ENCODE data around the gene ACP2.

DNA sequence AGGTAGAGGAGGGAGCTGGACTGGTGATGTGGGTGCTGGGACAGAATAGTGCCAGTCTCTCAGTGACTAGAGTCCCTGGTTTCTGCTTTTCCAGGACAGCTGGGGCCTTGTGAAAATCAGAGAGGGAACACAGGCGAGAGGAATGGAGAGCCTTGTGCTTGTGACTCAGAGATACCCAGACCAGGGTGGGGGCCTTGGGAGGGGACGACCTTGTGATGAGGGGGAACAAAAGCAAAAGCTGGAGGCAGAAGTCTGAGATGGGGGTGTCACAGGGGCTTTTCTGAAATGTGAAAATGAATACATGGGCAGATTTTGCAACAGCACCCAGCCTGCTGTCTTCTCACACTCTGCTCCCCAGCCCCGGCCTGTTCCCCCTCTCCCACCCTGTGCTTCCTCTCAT lies 5.8 kb upstream of the ACP2 start:
- no peak for TF ChIP-seq RAD21 (conservative IDR thresholded peaks at IDR 0.05 in 1 of 2, IDR thresholded peaks at IDR 0.05 in 1 of 2)
- no peak for TF ChIP-seq JUN (IDR thresholded peaks at IDR 0.05)
- TF ChIP-seq CTCF (IDR thresholded peaks at IDR 0.05) = no peak
- no peak for TF ChIP-seq CHD2 (IDR thresholded peaks at IDR 0.05; ENCODE audit: low read length, partially characterized antibody)
- TF ChIP-seq NFE2L2 (conservative IDR thresholded peaks at IDR 0.05; ENCODE audit: low read length) = no peak
- no peak for TF ChIP-seq FOSL2 (IDR thresholded peaks at IDR 0.05)
- no peak for TF ChIP-seq FOSL2 (CRISPR knock-in tag; IDR thresholded peaks at IDR 0.05)
- no peak for TF ChIP-seq RNF2 (IDR thresholded peaks at IDR 0.05; ENCODE audit: borderline replicate concordance, low read depth)
- no peak for TF ChIP-seq REST (IDR thresholded peaks at IDR 0.05)
- no peak for TF ChIP-seq CHD4 (IDR thresholded peaks at IDR 0.05; ENCODE audit: borderline replicate concordance)
- no peak for TF ChIP-seq RFX5 (IDR thresholded peaks at IDR 0.05)
- TF ChIP-seq, protein P1, sequence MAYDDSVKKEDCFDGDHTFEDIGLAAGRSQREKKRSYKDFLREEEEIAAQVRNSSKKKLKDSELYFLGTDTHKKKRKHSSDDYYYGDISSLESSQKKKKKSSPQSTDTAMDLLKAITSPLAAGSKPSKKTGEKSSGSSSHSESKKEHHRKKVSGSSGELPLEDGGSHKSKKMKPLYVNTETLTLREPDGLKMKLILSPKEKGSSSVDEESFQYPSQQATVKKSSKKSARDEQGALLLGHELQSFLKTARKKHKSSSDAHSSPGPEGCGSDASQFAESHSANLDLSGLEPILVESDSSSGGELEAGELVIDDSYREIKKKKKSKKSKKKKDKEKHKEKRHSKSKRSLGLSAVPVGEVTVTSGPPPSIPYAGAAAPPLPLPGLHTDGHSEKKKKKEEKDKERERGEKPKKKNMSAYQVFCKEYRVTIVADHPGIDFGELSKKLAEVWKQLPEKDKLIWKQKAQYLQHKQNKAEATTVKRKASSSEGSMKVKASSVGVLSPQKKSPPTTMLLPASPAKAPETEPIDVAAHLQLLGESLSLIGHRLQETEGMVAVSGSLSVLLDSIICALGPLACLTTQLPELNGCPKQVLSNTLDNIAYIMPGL (CRISPR knock-in tag; IDR thresholded peaks at IDR 0.05; ENCODE audit: borderline replicate concordance) = no peak
- TF ChIP-seq PHF8 (IDR thresholded peaks at IDR 0.05; ENCODE audit: borderline replicate concordance, low read depth) = no peak
- no peak for TF ChIP-seq ZNF302 (CRISPR knock-in tag; IDR thresholded peaks at IDR 0.05)

Measured in A549 (cell line).